CD14-positive monocyte (primary cell): ENCODE data around the gene GRIN3A. TPM values are rescaled to one million over a fixed set of nuclear protein-coding genes. Genes with fewer than 3 reads are reported as not detected.

ENCODE experiments used
- DNase-seq, 3 donors: peaks; one replicate each; pipeline ENCODE4 v3.0.0-alpha.2; 2011 to 2022
- H2AFZ ChIP-seq: 2 replicates; pipeline ENCODE4 v1.6.0; 2012; ENCODE audit warnings: mild to moderate bottlenecking, low read depth, low read length, inconsistent platforms; ENCODE audit not compliant: insufficient read depth, poor library complexity, severe bottlenecking
- H3K27ac ChIP-seq, 2 donors: 1 replicate in 1 of 2; 2 replicates in 1 of 2; pipeline ENCODE4 v1.5.1; 2012 to 2013; ENCODE audit warnings: low read length in 2 of 2, control low read depth in 1 of 2, inconsistent platforms in 1 of 2, low read depth in 1 of 2, mild to moderate bottlenecking in 1 of 2
- H3K27me3 ChIP-seq, 2 donors: one replicate each; pipeline versions ENCODE4 v1.6.0 to v1.6.1; 2011 to 2013; ENCODE audit warnings: low read length in 2 of 2; ENCODE audit not compliant: control insufficient read depth in 2 of 2, insufficient read depth in 2 of 2
- H3K36me3 ChIP-seq, 2 donors: replicated peaks in 1 of 2; 1 replicate in 1 of 2; 2 replicates in 1 of 2; pipeline versions ENCODE4 v1.5.1 to v1.6.1; 2012 to 2013; ENCODE audit warnings: low read length in 2 of 2, control low read depth in 1 of 2, inconsistent platforms in 1 of 2, mild to moderate bottlenecking in 1 of 2; ENCODE audit not compliant: insufficient read depth in 2 of 2, control insufficient read depth in 1 of 2
- H3K4me1 ChIP-seq, 2 donors: 1 replicate in 1 of 2; 2 replicates in 1 of 2; pipeline versions ENCODE4 v1.5.1 to v1.6.1; 2012 to 2013; ENCODE audit warnings: low read length in 2 of 2, control low read depth in 1 of 2, inconsistent platforms in 1 of 2, mild to moderate bottlenecking in 1 of 2, moderate library complexity in 1 of 2; ENCODE audit not compliant: insufficient read depth in 2 of 2, control insufficient read depth in 1 of 2
- H3K4me2 ChIP-seq: replicated peaks from 2 replicates; pipeline ENCODE3; 2012; ENCODE audit warnings: low read length, moderate library complexity, mild to moderate bottlenecking; ENCODE audit not compliant: poor library complexity, severe bottlenecking; ENCODE audit errors: extremely low read depth
- H3K4me3 ChIP-seq, 3 experiments: fragments of 200-600 bp in 1 of 3; sonication (generic) in 1 of 3; replicated peaks in 1 of 3; 1 replicate in 2 of 3; 2 replicates in 1 of 3; pipeline ENCODE4 v1.5.1; 2011 to 2013; ENCODE audit warnings: low read length in 3 of 3, mild to moderate bottlenecking in 3 of 3, control low read depth in 2 of 3, low read depth in 2 of 3, inconsistent platforms in 1 of 3, moderate library complexity in 1 of 3
- H3K79me2 ChIP-seq: 2 replicates; pipeline ENCODE4 v1.6.0; 2012; ENCODE audit warnings: mild to moderate bottlenecking, control low read depth, inconsistent platforms, low read length, moderate library complexity; ENCODE audit not compliant: insufficient read depth
- H3K9ac ChIP-seq: 2 replicates; pipeline ENCODE4 v1.6.0; 2017; ENCODE audit warnings: low read length, mild to moderate bottlenecking; ENCODE audit not compliant: insufficient read depth, poor library complexity, severe bottlenecking
- H3K9me3 ChIP-seq, 2 donors: replicated peaks in 1 of 2; 1 replicate in 1 of 2; 2 replicates in 1 of 2; pipeline versions ENCODE4 v1.5.1 to v1.6.1; 2012 to 2013; ENCODE audit warnings: low read length in 2 of 2, control low read depth in 1 of 2; ENCODE audit not compliant: control insufficient read depth in 1 of 2, insufficient read depth in 1 of 2
- H4K20me1 ChIP-seq: 2 replicates; pipeline ENCODE4 v1.6.0; 2012; ENCODE audit warnings: mild to moderate bottlenecking, low read length, control low read depth, moderate library complexity; ENCODE audit not compliant: insufficient read depth
- H3K27ac Mint-ChIP-seq, 7 donors: one replicate each; pipeline ENCODE4 v1.8.0; 2020; ENCODE audit warnings: mild to moderate bottlenecking in 7 of 7, mixed read lengths in 7 of 7, moderate library complexity in 6 of 7, inconsistent platforms in 2 of 7
- H3K27me3 Mint-ChIP-seq, 3 donors: one replicate each; pipeline ENCODE4 v1.8.0; 2021 to 2022; ENCODE audit warnings: low read depth in 3 of 3, mild to moderate bottlenecking in 3 of 3, mixed read lengths in 3 of 3, moderate library complexity in 3 of 3, inconsistent platforms in 1 of 3
- H3K36me3 Mint-ChIP-seq, 2 donors: one replicate each; pipeline ENCODE4 v1.8.0; 2020; ENCODE audit warnings: mixed read lengths in 2 of 2, inconsistent platforms in 1 of 2, mild to moderate bottlenecking in 1 of 2
- H3K4me1 Mint-ChIP-seq: one replicate; pipeline ENCODE4 v1.8.0; 2020; ENCODE audit warnings: mild to moderate bottlenecking, mixed read lengths
- H3K4me3 Mint-ChIP-seq, 2 donors: one replicate each; pipeline ENCODE4 v1.8.0; 2020; ENCODE audit warnings: mild to moderate bottlenecking in 2 of 2, mixed read lengths in 2 of 2, moderate library complexity in 1 of 2
- H3K9me3 Mint-ChIP-seq, 7 donors: one replicate each; pipeline ENCODE4 v1.8.0; 2020 to 2022; ENCODE audit warnings: mixed read lengths in 7 of 7, mild to moderate bottlenecking in 6 of 7, moderate library complexity in 6 of 7, inconsistent platforms in 2 of 7
- WGBS: methylation state at CpG from one replicate; pipeline ENCODE4 v1.1.5; 2013; ENCODE audit warnings: missing lambda C conversion rate; ENCODE audit not compliant: insufficient coverage; 5-methylcytosine and 5-hydroxymethylcytosine counted together
- intact Hi-C, 2 donors: fragments of 100-400 bp; cut with micrococcal nuclease; formaldehyde crosslinking; loops; one replicate each; pipeline versions ENCODE4 v1.15.0 to v1.15.1; 2023
- polyA plus RNA-seq, 3 donors: library from polyadenylated mRNA; depleted of rRNA in 1 of 3; unstranded in 2 of 3; stranded (reverse) in 1 of 3; fragments of 300-500 nt in 2 of 3; fragments of >200 nt in 1 of 3; fragmentation: Illumina TruSeq in 2 of 3; gene quantifications; 1 replicate in 2 of 3; 2 replicates in 1 of 3; pipeline ENCODE4 v1.2.3, GENCODE V29; 2012 to 2021
- TF ChIP-seq, protein P1 (sequence below): fragments of 200-600 bp; IDR thresholded peaks from one replicate; pipeline ENCODE4 v1.8.0; 2022; ENCODE audit warnings: antibody characterized with exemption, mild to moderate bottlenecking

GRIN3A gene
- polyA plus RNA-seq, 3 donors = 0.11 to 0.39 (median 0.16) TPM

DNA sequence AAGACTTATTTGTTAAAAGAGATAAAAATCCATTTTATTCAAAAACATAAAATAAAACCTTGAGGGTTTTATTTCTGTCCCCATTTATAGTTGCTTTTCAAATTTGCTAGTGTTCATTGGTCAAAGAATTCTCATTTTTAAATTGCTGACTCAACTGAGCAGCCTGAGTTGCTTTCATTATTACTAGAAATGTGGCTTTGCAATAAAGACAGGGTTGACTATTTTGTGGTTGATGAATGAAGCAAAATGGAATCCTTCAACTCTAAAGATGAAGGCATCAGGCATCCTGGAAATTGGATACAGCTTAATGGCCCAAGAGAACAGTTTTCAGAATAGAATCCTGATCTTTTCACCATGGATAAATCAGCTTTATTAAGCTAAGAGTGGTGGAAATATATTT lies 119.7 kb downstream of the GRIN3A start:
- no peaks in the 10 kb centered on the region for H3K36me3 ChIP-seq
- H3K4me1 ChIP-seq = no peaks in the 10 kb centered on the region
- TF ChIP-seq, protein P1, sequence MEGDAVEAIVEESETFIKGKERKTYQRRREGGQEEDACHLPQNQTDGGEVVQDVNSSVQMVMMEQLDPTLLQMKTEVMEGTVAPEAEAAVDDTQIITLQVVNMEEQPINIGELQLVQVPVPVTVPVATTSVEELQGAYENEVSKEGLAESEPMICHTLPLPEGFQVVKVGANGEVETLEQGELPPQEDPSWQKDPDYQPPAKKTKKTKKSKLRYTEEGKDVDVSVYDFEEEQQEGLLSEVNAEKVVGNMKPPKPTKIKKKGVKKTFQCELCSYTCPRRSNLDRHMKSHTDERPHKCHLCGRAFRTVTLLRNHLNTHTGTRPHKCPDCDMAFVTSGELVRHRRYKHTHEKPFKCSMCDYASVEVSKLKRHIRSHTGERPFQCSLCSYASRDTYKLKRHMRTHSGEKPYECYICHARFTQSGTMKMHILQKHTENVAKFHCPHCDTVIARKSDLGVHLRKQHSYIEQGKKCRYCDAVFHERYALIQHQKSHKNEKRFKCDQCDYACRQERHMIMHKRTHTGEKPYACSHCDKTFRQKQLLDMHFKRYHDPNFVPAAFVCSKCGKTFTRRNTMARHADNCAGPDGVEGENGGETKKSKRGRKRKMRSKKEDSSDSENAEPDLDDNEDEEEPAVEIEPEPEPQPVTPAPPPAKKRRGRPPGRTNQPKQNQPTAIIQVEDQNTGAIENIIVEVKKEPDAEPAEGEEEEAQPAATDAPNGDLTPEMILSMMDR = no peak
- Mint-ChIP-seq H3K9me3 (peaks cover 0 to 8% (median 5%) of the 10 kb centered on the region in 7 donors), H3K4me1 (peaks cover 5% of the 10 kb centered on the region), H3K4me3 (no peak overlapping the region), H3K36me3 (no peaks in the 10 kb centered on the region), H3K27me3 (peaks cover 0 to 3% (median 2%) of the 10 kb centered on the region in 3 donors), H3K27ac (no peak overlapping the region)
- H3K27me3 ChIP-seq = no peaks in the 10 kb centered on the region
- no peak overlapping the region for H3K9ac ChIP-seq
- no peak overlapping the region for H3K4me3 ChIP-seq
- H3K79me2 ChIP-seq = no peaks in the 10 kb centered on the region
- DNase-seq = no peak
- no peak overlapping the region for H3K27ac ChIP-seq
- intact Hi-C loops = no loop called here
- H3K9me3 ChIP-seq = no peaks in the 10 kb centered on the region
- no peaks in the 10 kb centered on the region for H4K20me1 ChIP-seq
- no peak overlapping the region for H2AFZ ChIP-seq
- no peak overlapping the region for H3K4me2 ChIP-seq

DNA sequence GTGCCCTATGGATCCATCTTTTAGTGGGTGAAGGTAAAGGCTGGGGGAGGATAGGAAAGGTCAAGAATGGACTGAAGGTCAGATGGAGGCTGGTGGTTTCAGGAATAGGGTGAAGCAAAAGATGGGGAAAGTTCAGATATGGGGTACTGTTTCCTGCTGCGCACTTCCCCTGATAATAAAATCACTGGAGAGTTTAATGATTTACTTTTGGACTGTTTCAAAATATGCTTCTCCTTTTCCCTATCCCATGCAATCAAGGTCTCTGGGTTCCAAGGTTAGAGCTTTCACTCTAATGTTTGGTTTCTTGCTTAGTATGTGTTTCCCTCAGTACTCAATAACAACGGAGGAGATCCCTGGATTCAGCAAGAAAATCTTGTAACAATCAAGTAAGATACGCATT lies 132.9 kb downstream of the GRIN3A start:
- WGBS = no CpG with 5 or more reads among the region's 3 CpGs
- H3K79me2 ChIP-seq = no peaks in the 10 kb centered on the region
- H3K4me2 ChIP-seq = no peak overlapping the region
- TF ChIP-seq, protein P1 = no peak
- H3K27me3 ChIP-seq = peaks cover 0 to 2% of the 10 kb centered on the region in 2 donors
- H3K4me3 ChIP-seq = no peak overlapping the region
- no peaks in the 10 kb centered on the region for H3K36me3 ChIP-seq
- Mint-ChIP-seq H3K4me1 (peaks cover 4% of the 10 kb centered on the region), H3K27me3 (peaks cover 0 to 3% (median 2%) of the 10 kb centered on the region in 3 donors), H3K27ac (no peak overlapping the region), H3K9me3 (no peaks in the 10 kb centered on the region), H3K36me3 (no peaks in the 10 kb centered on the region), H3K4me3 (no peak overlapping the region)
- H3K9me3 ChIP-seq = no peaks in the 10 kb centered on the region
- no peaks in the 10 kb centered on the region for H4K20me1 ChIP-seq
- intact Hi-C loops = no loop called here
- H3K9ac ChIP-seq = no peak overlapping the region
- no peak for DNase-seq
- no peak overlapping the region for H2AFZ ChIP-seq
- no peaks in the 10 kb centered on the region for H3K4me1 ChIP-seq
- no peak overlapping the region for H3K27ac ChIP-seq
